C4-2B (cell line): ENCODE measurements around the gene COL4A4.

Source experiments
- ZFX ChIP-seq: fragments of 450-650 bp; IDR thresholded peaks from 2 replicates; pipeline ENCODE4 v1.6.1; 2017
- TF ChIP-seq, protein P1 (sequence below): fragments of 450-650 bp; conservative IDR thresholded peaks from 2 replicates; pipeline ENCODE4 v1.5.1; 2017; ENCODE audit warnings: mild to moderate bottlenecking

DNA sequence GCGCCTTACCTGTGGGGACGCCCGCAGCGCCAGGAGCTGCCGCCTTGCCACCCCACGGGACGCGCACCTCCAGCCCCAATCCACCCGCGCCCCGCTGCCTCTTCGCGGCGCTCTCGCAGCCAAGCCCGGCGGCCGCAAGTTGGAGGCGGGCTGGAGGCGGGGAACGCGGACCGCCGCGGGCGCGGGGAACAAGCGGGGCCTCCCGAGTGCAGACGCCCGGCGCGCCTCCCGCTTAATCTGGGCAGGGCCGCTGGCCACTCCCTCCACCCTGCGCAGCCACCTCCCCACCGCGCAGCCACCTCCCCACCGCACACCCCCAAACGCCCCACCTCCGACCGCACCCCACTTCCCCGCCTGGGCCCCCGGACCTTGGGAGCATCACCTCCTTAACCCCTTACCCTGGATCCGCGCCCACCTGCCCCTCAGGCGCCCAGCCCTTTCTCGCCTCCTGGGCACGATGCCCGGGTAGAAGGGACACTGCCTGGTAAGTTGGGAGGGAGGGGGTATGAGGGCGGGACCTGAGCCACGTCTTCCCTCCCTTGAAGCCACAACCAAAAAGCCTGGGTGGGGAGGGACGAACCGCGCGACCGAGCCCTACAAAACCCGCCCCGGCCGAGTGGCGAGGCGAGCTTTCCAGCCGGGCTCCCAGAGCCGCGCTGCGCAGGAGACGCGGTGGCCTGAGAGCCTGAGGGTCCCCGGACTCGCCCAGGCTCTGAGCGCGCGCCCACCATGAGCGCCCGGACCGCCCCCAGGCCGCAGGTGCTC lies at the start of gene COL4A4, which contains the start of gene COL4A3:
- TF ChIP-seq, protein P1, sequence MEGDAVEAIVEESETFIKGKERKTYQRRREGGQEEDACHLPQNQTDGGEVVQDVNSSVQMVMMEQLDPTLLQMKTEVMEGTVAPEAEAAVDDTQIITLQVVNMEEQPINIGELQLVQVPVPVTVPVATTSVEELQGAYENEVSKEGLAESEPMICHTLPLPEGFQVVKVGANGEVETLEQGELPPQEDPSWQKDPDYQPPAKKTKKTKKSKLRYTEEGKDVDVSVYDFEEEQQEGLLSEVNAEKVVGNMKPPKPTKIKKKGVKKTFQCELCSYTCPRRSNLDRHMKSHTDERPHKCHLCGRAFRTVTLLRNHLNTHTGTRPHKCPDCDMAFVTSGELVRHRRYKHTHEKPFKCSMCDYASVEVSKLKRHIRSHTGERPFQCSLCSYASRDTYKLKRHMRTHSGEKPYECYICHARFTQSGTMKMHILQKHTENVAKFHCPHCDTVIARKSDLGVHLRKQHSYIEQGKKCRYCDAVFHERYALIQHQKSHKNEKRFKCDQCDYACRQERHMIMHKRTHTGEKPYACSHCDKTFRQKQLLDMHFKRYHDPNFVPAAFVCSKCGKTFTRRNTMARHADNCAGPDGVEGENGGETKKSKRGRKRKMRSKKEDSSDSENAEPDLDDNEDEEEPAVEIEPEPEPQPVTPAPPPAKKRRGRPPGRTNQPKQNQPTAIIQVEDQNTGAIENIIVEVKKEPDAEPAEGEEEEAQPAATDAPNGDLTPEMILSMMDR: no peak
- TF ChIP-seq ZFX: no peak
